GM18873 (cell line): Measurements from ENCODE around the gene OR5AN1.

Experiments
- ATAC-seq: cut with Tn5 transposase; IDR thresholded peaks from one replicate; pipeline ENCODE4 v1.9.1; 2021; ENCODE audit warnings: mild to moderate bottlenecking, moderate library complexity, moderate number of reproducible peaks; ENCODE audit not compliant: unreplicated experiment, low FRiP score

OR5AN1 gene

GRCh38 chr11:59418156-59418555, 59.5 kb downstream of the OR5AN1 start:
- no peak for ATAC-seq
